Measurements from ENCODE around the gene KCNRG. TPM values are rescaled to one million over a fixed set of nuclear protein-coding genes. Genes with fewer than 3 reads are reported as not detected.
"Not testable (repeated sequence)": the region's sequence is repeated elsewhere in the genome, so short reads cannot be mapped to it uniquely, and the experiment has no call there.

Gene KCNRG
- total RNA-seq, 4 donors from 2014 or later, result 0.32 to 6.7 (median 3.4) TPM

- peak; percentile 69 for ATAC-seq
- no peak for TF ChIP-seq POLR2A (IDR thresholded peaks at IDR 0.05)
- TF ChIP-seq CTCF (IDR thresholded peaks at IDR 0.05), result peak; percentile 79 to 90 (median 87)
- Histone ChIP-seq H3K27me3 (no peaks in the 10 kb centered on the region), H3K4me3 (no peak overlapping the region), H3K9me3 (no peaks in the 10 kb centered on the region), H3K36me3 (no peaks in the 10 kb centered on the region), H3K27ac (no peak overlapping the region), H3K4me1 (no peaks in the 10 kb centered on the region)
- WGBS, 2 donors (ENCODE audit: low coverage in 1 of 2), result 25 to 62% methylated on average over 4 to 6 of the region's 8 CpGs
Measured at GRCh38 chr13:49976314-49977258, 38.7 kb upstream of the KCNRG start.

- Histone ChIP-seq H3K4me3 (no peak overlapping the region), H3K4me1 (no peaks in the 10 kb centered on the region), H3K9me3 (no peaks in the 10 kb centered on the region), H3K27me3 (no peaks in the 10 kb centered on the region), H3K36me3 (no peaks in the 10 kb centered on the region), H3K27ac (no peak overlapping the region)
- TF ChIP-seq EP300 (IDR thresholded peaks at IDR 0.05), result no peak
- no peak for TF ChIP-seq CTCF (IDR thresholded peaks at IDR 0.05)
- no peak for TF ChIP-seq POLR2A (IDR thresholded peaks at IDR 0.05)
- no peak for TF ChIP-seq POLR2AphosphoS5 (IDR thresholded peaks at IDR 0.05)
- WGBS, 2 donors (ENCODE audit: low coverage in 1 of 2), result 70 to 100% methylated on average over 1 to 3 of the region's 3 CpGs
- ATAC-seq, result no peak
Measured at GRCh38 chr13:49977992-49978391, 37.3 kb upstream of the KCNRG start.

- Histone ChIP-seq H3K36me3 (no peaks in the 10 kb centered on the region), H3K4me1 (peaks cover 0 to 8% (median 0%) of the 10 kb centered on the region in 3 donors), H3K27ac (no peak overlapping the region), H3K27me3 (no peaks in the 10 kb centered on the region), H3K9me3 (no peaks in the 10 kb centered on the region), H3K4me3 (no peak overlapping the region)
- ATAC-seq, result no peak
- TF ChIP-seq CTCF (IDR thresholded peaks at IDR 0.05), result no peak
- TF ChIP-seq POLR2AphosphoS5 (IDR thresholded peaks at IDR 0.05), result no peak
- TF ChIP-seq POLR2A (IDR thresholded peaks at IDR 0.05), result no peak
- no peak for TF ChIP-seq EP300 (IDR thresholded peaks at IDR 0.05)
Measured at GRCh38 chr13:49980266-49980665, 35.0 kb upstream of the KCNRG start.

GRCh38 chr13:49985129-49985528, 30.1 kb upstream of the KCNRG start:
- Histone ChIP-seq H3K9me3 (no peaks in the 10 kb centered on the region), H3K27me3 (no peaks in the 10 kb centered on the region), H3K27ac (no peak overlapping the region), H3K4me3 (no peak overlapping the region), H3K36me3 (peaks cover 0 to 13% of the 10 kb centered on the region in 2 donors), H3K4me1 (peaks cover 0 to 18% (median 0%) of the 10 kb centered on the region in 3 donors)
- no peak for ATAC-seq
- WGBS, 2 donors (ENCODE audit: low coverage in 1 of 2), result 23 to 30% methylated on average over 1 to 2 of the region's 2 CpGs
- TF ChIP-seq CTCF (IDR thresholded peaks at IDR 0.05) (no peak), POLR2A (IDR thresholded peaks at IDR 0.05) (no peak), EP300 (IDR thresholded peaks at IDR 0.05) (no peak), POLR2AphosphoS5 (IDR thresholded peaks at IDR 0.05) (no peak)

- H3K4me1 ChIP-seq, result peaks cover 0 to 18% (median 0%) of the 10 kb centered on the region in 3 donors
- TF ChIP-seq EP300 (IDR thresholded peaks at IDR 0.05), result no peak
- no peak for TF ChIP-seq POLR2AphosphoS5 (IDR thresholded peaks at IDR 0.05)
- TF ChIP-seq CTCF (IDR thresholded peaks at IDR 0.05), result no peak
- no peak for TF ChIP-seq POLR2A (IDR thresholded peaks at IDR 0.05)
- H3K9me3 ChIP-seq, result no peaks in the 10 kb centered on the region
- peaks cover 0 to 19% of the 10 kb centered on the region in 2 donors for H3K36me3 ChIP-seq
- H3K27me3 ChIP-seq, result no peaks in the 10 kb centered on the region
- 89 to 93% methylated on average over 7 of the region's 7 CpGs for WGBS, 2 donors (ENCODE audit: low coverage in 1 of 2)
- no peak for ATAC-seq
- no peak overlapping the region for H3K27ac ChIP-seq
- no peak overlapping the region for H3K4me3 ChIP-seq
Measured at GRCh38 chr13:49986471-49986870, 28.8 kb upstream of the KCNRG start.

GRCh38 chr13:49990612-49991011, 24.6 kb upstream of the KCNRG start:
- WGBS, 2 donors (ENCODE audit: low coverage in 1 of 2), result 92 to 93% methylated on average over 5 to 6 of the region's 6 CpGs
- not testable (repeated sequence) for H3K4me1 ChIP-seq, H3K27me3 ChIP-seq, ATAC-seq, H3K4me3 ChIP-seq, H3K9me3 ChIP-seq, H3K27ac ChIP-seq
- peaks cover 0 to 19% of the 10 kb centered on the region in 2 donors for H3K36me3 ChIP-seq
